ENCODE measurements around the gene DNAJC28.

DNA sequence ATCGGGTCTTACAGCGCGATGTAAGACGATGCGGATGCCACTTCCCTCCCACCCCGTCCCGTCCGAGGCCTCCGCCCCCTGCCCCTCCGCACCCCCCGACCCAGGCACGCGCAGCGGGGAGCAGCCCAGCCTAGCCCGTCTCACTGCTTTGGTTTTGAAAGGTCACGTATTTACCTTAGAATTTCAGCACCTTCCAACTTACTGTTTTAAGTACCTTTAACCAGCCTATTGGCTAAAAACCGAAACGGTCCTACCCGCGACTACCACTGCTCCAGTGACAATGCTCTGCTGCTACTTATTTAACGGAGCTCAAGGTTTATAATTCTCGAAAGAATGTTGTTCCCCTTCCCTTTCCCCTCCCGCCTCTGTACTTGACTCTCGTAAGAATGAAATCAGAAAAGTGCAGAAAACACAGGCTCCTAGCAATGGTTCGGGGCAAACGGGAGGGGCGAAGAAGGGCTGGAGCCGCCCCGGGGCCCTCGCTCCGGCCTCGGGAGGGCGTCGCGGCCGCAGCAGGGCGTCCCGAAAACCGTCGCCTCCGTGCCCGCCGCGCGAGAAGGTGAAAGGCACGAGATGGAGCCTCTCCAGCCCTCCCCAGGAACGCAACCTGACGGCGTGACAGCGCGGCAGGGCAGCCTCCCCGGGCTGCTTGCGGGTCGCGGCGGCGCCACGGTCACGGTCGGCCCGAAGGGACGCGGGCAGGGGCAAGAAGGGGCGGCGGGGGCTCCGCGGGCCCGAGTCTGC lies 12.4 kb downstream of the DNAJC28 start:
- no peak for TF ChIP-seq CTCF (IDR thresholded peaks at IDR 0.05)
- TF ChIP-seq, protein P1, sequence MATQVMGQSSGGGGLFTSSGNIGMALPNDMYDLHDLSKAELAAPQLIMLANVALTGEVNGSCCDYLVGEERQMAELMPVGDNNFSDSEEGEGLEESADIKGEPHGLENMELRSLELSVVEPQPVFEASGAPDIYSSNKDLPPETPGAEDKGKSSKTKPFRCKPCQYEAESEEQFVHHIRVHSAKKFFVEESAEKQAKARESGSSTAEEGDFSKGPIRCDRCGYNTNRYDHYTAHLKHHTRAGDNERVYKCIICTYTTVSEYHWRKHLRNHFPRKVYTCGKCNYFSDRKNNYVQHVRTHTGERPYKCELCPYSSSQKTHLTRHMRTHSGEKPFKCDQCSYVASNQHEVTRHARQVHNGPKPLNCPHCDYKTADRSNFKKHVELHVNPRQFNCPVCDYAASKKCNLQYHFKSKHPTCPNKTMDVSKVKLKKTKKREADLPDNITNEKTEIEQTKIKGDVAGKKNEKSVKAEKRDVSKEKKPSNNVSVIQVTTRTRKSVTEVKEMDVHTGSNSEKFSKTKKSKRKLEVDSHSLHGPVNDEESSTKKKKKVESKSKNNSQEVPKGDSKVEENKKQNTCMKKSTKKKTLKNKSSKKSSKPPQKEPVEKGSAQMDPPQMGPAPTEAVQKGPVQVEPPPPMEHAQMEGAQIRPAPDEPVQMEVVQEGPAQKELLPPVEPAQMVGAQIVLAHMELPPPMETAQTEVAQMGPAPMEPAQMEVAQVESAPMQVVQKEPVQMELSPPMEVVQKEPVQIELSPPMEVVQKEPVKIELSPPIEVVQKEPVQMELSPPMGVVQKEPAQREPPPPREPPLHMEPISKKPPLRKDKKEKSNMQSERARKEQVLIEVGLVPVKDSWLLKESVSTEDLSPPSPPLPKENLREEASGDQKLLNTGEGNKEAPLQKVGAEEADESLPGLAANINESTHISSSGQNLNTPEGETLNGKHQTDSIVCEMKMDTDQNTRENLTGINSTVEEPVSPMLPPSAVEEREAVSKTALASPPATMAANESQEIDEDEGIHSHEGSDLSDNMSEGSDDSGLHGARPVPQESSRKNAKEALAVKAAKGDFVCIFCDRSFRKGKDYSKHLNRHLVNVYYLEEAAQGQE (IDR thresholded peaks at IDR 0.05; ENCODE audit: insufficient read depth in 1 of 2, low read depth in 2 of 2, low read length in 1 of 2): no peak
- TF ChIP-seq SIN3A (IDR thresholded peaks at IDR 0.05; ENCODE audit: borderline replicate concordance, insufficient read depth, low read depth, low read length): no peak
- no peak for TF ChIP-seq TCF7L2 (IDR thresholded peaks at IDR 0.05; ENCODE audit: low read depth, low read length)
